GM18519 (cell line): Measurements from ENCODE around the gene MIDN.

Experiments
- ATAC-seq: cut with Tn5 transposase; IDR thresholded peaks from one replicate; pipeline ENCODE4 v1.9.1; 2021; ENCODE audit warnings: mild to moderate bottlenecking, moderate library complexity; ENCODE audit not compliant: unreplicated experiment, low FRiP score

Gene MIDN

DNA sequence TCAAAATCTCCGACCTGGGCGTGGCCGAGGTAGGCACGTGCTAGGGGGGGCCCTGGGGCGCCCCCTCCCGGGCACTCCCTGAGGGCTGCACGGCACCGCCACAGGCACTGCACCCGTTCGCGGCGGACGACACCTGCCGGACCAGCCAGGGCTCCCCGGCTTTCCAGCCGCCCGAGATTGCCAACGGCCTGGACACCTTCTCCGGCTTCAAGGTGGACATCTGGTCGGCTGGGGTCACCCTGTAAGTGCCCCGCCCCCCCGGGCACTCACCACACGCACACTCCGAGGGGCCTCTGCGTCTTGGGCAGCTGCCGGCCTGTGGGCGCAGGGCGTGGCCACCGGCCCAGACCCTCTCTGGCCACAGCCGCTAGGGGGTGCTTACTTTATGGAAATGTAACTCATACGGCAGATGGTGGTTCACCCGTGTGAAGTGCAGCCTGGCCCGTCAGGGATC is 27.9 kb upstream of the MIDN start:
- ATAC-seq = no peak

DNA sequence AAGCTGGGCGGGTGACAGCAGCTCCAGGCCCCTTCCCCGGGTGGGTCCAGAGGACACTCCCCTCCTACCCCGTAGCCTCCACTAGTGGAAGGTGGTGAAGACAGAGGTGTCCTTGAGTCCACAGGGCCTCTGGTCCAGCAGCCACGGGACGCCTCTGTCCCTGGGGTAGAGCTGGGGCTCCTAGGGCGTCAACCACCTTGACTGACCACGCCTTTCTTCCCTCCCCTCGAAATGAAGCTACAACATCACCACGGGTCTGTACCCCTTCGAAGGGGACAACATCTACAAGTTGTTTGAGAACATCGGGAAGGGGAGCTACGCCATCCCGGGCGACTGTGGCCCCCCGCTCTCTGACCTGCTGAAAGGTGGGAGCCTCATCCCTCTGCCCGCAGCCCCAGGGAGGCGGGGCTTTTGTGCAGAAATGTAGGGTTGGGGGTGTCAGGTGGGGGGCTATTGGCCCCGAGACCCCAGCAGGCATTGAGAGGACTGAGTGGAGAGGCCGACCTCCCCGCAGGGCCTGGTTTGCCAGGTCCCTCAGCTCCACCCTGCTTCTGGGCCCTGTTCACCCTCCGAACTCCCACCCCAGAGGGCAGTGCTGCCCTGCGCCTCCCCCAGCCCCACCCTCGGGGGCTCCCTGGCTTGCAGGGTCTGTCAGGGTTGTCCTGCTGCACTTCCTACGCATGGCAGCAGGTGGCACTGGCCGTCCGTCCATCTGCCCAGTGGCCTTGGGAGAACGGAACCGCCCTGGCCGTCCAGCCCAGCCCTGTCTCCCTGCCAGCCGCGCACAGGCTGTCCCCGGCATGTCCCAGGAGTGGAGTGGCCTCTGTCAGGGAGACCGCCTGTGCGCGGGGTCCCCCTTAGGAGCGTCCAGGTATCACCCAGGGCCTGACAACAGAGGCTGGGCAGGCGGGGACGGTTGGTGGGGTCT is 27.1 kb upstream of the MIDN start:
- no peak for ATAC-seq

- ATAC-seq = no peak
These were observed 26.5 kb upstream of the MIDN start for GRCh38 chr19:1221904-1222255.

- no peak for ATAC-seq
These were observed 26.0 kb upstream of the MIDN start for GRCh38 chr19:1222394-1222793.

DNA sequence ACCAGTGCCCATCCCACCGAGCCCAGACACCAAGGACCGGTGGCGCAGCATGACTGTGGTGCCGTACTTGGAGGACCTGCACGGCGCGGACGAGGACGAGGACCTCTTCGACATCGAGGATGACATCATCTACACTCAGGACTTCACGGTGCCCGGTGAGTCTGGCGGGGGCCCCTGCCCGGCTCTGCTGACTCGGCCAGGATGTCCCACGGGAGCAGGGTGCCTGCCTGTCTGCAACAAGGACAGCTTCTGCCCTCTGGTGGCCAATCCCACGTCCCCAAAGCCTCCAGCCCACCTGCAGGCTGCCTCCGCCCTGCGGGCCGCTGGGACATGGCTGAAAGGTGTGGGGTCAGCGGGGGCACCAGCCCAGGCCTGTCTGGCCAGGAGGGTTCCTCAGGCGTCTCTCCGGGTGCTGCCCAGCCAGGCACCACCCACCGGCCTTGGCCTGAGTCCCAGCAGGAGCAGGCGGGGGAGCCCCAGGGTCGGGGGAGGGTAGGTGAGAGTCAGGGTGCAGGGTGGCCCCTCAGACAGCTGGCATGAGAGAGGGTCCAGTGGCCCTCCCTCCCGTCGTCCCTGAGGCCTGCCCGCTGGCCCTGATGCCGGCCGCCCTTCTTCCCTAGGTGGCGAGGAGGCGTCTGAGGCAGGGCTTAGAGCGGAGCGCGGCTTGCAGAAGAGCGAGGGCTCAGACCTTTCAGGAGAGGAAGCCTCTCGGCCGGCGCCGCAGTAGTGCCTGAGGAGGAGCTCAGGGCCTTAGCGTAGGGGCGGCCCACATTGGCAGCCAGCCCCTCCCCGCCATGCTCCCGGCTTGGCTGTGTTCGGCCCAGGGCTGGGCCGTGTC is 25.1 kb upstream of the MIDN start:
- ATAC-seq = no peak

GRCh38 chr19:1224047-1224825 is 24.1 kb upstream of the MIDN start:
- no peak for ATAC-seq

- ATAC-seq = no peak
These were observed 23.5 kb upstream of the MIDN start for GRCh38 chr19:1224847-1225246.

DNA sequence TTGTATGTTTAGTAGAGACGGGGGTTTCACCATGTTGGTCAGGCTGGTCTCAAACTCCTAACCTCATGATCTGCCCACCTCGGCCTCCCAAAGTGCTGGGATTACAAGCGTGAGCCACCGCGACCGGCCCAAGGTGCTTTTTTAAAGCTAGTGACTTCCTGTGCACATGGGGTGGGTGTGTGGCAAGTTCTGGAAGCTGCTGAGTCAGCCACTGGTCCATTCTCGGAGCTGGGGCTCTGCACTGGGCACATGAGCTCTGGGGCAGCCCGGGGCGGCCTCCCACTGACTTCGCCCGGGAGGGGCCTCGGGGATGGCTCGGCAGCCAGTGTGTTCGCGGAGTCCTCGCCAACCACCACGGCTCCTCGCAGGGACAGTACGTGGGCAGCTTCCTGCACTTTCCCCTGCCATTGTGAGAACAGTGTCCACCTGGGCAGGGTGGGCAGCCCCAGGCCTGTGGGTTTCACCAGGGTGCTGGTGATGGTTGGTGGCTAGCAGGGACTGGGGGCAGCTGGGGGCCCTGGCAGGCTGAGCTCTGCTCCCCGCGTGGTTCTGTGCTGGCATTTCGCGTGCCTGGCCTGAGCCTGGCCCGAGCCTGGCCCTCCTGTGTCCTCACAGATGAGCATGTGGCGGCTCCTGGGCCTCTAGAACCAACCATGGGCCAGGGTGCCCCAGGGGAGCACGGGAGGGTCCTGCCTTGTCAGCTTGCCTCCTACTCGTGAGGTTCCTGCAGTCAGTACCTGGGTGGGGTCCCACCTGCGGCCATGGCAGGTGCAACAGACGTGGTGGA is 22.8 kb upstream of the MIDN start:
- ATAC-seq = no peak

GRCh38 chr19:1226227-1226518 is 22.2 kb upstream of the MIDN start:
- ATAC-seq = no peak

- no peak for ATAC-seq
These were observed 21.7 kb upstream of the MIDN start for GRCh38 chr19:1226522-1227303.

DNA sequence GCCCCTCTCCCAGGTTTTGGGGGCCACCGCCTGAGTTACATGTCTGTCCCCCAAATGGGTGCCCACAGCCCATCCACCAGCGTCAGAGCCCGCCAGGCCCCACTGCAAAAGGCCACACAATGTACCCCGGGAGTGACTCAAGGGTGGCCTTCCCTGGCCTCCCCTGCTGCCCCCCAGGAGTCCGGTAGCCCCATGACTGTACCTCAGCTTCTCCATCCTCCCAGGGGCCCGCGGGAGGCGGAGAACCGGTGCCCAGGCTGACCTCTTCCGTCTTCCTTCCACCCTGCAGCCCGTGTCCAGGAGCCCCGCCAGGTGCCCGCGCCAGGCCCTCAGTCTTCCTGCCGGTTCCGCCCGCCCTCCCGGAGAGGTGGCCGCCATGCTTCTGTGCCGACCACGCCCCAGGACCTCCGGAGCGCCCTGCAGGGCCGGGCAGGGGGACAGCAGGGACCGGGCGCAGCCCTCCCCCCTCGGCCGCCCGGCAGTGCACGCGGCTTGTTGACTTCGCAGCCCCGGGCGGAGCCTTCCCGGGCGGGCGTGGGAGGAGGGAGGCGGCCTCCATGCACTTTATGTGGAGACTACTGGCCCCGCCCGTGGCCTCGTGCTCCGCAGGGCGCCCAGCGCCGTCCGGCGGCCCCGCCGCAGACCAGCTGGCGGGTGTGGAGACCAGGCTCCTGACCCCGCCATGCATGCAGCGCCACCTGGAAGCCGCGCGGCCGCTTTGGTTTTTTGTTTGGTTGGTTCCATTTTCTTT is 20.9 kb upstream of the MIDN start:
- no peak for ATAC-seq

GRCh38 chr19:1228161-1228957 is 20.0 kb upstream of the MIDN start:
- no peak for ATAC-seq

- ATAC-seq = no peak
These were observed 19.1 kb upstream of the MIDN start for GRCh38 chr19:1229056-1229923.

GRCh38 chr19:1229924-1230782 is 18.2 kb upstream of the MIDN start:
- ATAC-seq = no peak

DNA sequence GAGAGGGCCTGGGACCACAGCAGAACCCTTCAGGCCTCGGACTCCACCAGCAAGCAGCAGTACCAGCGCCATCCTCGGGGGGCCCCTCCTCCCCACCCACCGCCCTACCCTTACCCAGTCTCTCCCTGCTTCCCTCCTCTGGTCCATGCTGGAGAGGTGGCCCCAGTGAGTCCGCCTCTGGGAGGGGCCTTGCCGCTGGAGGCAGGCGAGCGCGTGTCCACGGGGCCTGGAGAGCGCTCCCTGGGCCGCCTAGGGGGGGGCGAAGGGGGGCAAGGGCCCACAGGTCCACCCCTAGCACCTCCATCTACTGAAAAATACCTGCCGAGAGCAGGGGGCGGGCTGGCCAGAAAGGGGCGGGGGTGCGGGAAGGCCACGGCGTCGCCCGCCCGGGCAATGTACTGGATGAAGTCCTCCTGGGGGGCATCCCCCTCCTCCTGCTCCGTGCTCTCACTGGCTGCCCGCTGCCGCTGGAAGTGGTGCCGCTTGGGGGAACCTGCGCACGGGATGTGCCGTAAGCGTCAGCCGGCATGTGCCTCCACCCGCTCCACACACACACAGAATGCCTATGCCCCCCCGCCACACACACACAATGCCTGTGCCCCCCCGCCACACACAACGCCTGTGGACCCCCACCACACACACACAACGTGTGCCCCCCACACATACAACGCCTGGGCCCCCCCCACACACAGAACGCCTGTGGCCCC is 17.4 kb upstream of the MIDN start:
- no peak for ATAC-seq
